Calu3 (cell line): Measurements from ENCODE around the gene ACOX1. TPM values are rescaled to one million over a fixed set of nuclear protein-coding genes. Genes with fewer than 3 reads are reported as not detected.

Experiments used
- BruUV-seq: library from RNA; stranded (reverse); fragments of 400-500 nt; replicated peaks from 2 replicates; lab custom pipeline; 2021; lab: Mats Ljungman, UMichigan
- CTCF ChIA-PET: fragments of 300-600 bp; sonication (Branson Sonifier 250); formaldehyde crosslinking; loops from one replicate; lab custom pipeline; 2022; ENCODE audit warnings: antibody characterized with exemption; lab: Charles Lee
- DNase-seq: peaks from one replicate; pipeline ENCODE4 v3.0.0; 2022
- H3K27ac Mint-ChIP-seq: one replicate; pipeline ENCODE4 v1.8.0; 2022; ENCODE audit warnings: mixed read lengths; ENCODE audit not compliant: unreplicated experiment
- H3K27me3 Mint-ChIP-seq: one replicate; pipeline ENCODE4 v1.8.0; 2022; ENCODE audit warnings: mixed read lengths; ENCODE audit not compliant: unreplicated experiment
- H3K36me3 Mint-ChIP-seq: one replicate; pipeline ENCODE4 v1.8.0; 2022; ENCODE audit warnings: mild to moderate bottlenecking, moderate library complexity, mixed read lengths; ENCODE audit not compliant: insufficient read depth, unreplicated experiment
- H3K4me1 Mint-ChIP-seq: one replicate; pipeline ENCODE4 v1.8.0; 2022; ENCODE audit warnings: mild to moderate bottlenecking, low read depth, mixed read lengths; ENCODE audit not compliant: unreplicated experiment
- H3K4me3 Mint-ChIP-seq: one replicate; pipeline ENCODE4 v1.8.0; 2022; ENCODE audit warnings: mild to moderate bottlenecking, low read depth, moderate library complexity, mixed read lengths; ENCODE audit not compliant: unreplicated experiment
- H3K9me3 Mint-ChIP-seq: one replicate; pipeline ENCODE4 v1.8.0; 2022; ENCODE audit warnings: low read depth, mixed read lengths; ENCODE audit not compliant: unreplicated experiment
- CTCF ChIP-seq: fragments of 200-600 bp; IDR thresholded peaks from one replicate; pipeline ENCODE4 v1.8.0; 2022; ENCODE audit warnings: antibody characterized with exemption; ENCODE audit not compliant: unreplicated experiment
- intact Hi-C: fragments of 100-400 bp; cut with micrococcal nuclease; formaldehyde crosslinking; loops from one replicate; pipeline ENCODE4 v1.10.0; 2022; ENCODE audit not compliant: unreplicated experiment
- total RNA-seq: library from RNA; stranded (reverse); gene quantifications from 2 replicates; pipeline ENCODE4 v1.2.3, GENCODE V29; 2022

ACOX1 gene
- total RNA-seq, 1 experiment from 2014 or later: 53.1 TPM

- intact Hi-C loops: no loop called here
- Mint-ChIP-seq H3K27ac (no peak overlapping the region), H3K27me3 (no peaks in the 10 kb centered on the region), H3K4me1 (peaks cover 28% of the 10 kb centered on the region), H3K36me3 (peaks cover 27% of the 10 kb centered on the region), H3K9me3 (no peaks in the 10 kb centered on the region), H3K4me3 (no peak overlapping the region)
- CTCF ChIA-PET: interaction anchor here (0.8 to 0.9 kb wide), 3 partner anchors 14 to 51 kb away, joined by 3 to 4 read pairs (median 3); no protein-coding TSS in a partner anchor
- peak; percentile 74 for DNase-seq
- no TSS peak for BruUV-seq
- peak; percentile 76 for TF ChIP-seq CTCF
Observed at GRCh38 chr17:76000016-76000754, 21.2 kb upstream of the ACOX1 start.

- intact Hi-C loops: no loop called here
- no peaks in the 10 kb centered on the region for H3K27me3 Mint-ChIP-seq
- peaks cover 23% of the 10 kb centered on the region for H3K36me3 Mint-ChIP-seq
- H3K4me3 Mint-ChIP-seq: no peak overlapping the region
- H3K9me3 Mint-ChIP-seq: no peaks in the 10 kb centered on the region
- TF ChIP-seq CTCF: no peak
- peak overlapping the region; percentile 90 for H3K27ac Mint-ChIP-seq
- peaks cover 26% of the 10 kb centered on the region for H3K4me1 Mint-ChIP-seq
- DNase-seq: no peak
- CTCF ChIA-PET: interaction anchor here (0.6 to 0.9 kb wide), 4 partner anchors 16 to 265 kb away, joined by 3 to 6 read pairs (median 4); partner anchors contain the start of gene MRPL38
- BruUV-seq: no TSS peak
Observed at GRCh38 chr17:75998327-75998795, 19.4 kb upstream of the ACOX1 start.

- no TSS peak for BruUV-seq
- CTCF ChIA-PET: interaction anchor here (0.5 to 0.7 kb wide), 6 partner anchors 8 to 1632 kb away, joined by 3 to 10 read pairs (median 4); no protein-coding TSS in a partner anchor
- Mint-ChIP-seq H3K4me1 (peaks cover 33% of the 10 kb centered on the region), H3K27me3 (no peaks in the 10 kb centered on the region), H3K4me3 (peak overlapping the region; percentile 62), H3K27ac (peak overlapping the region; percentile 90), H3K9me3 (no peaks in the 10 kb centered on the region), H3K36me3 (peaks cover 27% of the 10 kb centered on the region)
- DNase-seq: peak; percentile 73
- intact Hi-C loops: no loop called here
- no peak for TF ChIP-seq CTCF
Observed at GRCh38 chr17:75996665-75997590, 18.0 kb upstream of the ACOX1 start.

- intact Hi-C loops: no loop called here
- Mint-ChIP-seq H3K4me1 (peaks cover 33% of the 10 kb centered on the region), H3K9me3 (no peaks in the 10 kb centered on the region), H3K27me3 (no peaks in the 10 kb centered on the region), H3K27ac (no peak overlapping the region), H3K36me3 (peaks cover 27% of the 10 kb centered on the region), H3K4me3 (no peak overlapping the region)
- no peak for TF ChIP-seq CTCF
- BruUV-seq: no TSS peak
- DNase-seq: no peak
- CTCF ChIA-PET: interaction anchor here (0.8 kb wide), 1 partner anchor 15 kb away, joined by 3 read pairs; no protein-coding TSS in a partner anchor
Observed at GRCh38 chr17:75995385-75995925, 16.5 kb upstream of the ACOX1 start.
